Activated CD4-positive, alpha-beta T cell treated with anti-CD3 and anti-CD28 coated beads for 24 hours (primary cell): ENCODE results near the gene ACY1.

Experiments
- DNase-seq, 2 donors: peaks; one replicate each; pipeline ENCODE4 v3.0.0-alpha.2; 2020; ENCODE audit warnings: low read depth in 2 of 2

ACY1 gene

DNA sequence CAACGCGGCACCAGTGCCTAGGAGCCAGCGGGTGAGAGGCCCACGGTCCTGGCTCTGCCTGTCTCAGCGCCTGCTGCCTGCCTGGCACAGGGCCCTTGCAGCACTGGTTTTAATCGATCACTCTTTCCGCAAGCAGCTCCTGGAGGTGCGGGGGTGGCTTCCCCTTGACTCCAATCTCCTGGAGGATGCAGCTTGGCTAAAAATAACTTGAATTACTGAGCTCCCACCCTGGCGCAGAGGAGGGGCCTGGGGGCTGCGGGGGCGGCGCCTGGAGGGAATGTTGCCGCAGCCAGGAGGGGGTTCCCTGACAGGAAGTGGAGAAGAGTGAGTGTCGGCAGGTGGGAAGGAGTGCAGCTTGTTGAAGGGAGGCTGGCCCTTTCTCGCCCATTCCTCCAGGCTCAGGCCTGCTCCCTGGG is 22.2 kb downstream of the ACY1 start:
- no peak for DNase-seq

DNA sequence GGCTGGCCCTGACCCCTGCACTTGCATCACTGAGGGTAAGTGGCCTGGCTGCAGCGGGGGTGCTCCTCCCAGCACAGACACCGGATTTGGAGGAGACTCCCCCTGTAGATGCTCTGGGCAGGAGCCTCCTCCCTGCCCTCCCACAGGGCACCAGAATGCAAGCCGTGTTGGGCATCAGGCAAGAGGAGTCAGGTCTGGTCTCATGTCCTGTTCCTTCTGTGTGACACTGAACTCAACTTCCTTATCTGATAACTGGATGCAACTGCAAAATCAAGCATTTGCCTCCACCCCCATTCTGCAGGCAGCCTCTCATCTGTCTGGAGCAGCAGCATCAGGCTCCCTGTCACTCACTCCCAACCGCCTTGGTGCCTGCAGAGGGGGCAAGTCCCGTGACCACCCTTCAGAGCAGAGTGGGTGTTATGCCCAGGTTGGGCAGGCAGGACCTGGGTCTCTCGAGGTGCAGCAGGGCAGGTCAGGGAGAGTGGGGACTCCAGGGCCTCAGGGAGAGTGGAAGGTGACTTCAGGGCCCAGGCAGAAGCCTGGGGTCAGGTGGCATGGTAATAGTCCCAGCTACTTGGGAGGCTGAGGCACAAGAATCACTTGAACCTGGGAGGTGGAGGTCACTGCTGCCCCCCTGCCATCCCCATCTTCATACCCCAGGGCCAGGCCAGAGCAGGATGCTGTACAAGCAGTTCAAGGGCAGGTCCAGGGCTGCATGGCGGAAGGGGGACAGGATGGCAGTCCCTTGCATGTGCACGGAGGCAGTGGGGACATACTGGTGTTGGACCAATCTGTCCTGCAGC is 22.9 kb downstream of the ACY1 start:
- no peak for DNase-seq

DNA sequence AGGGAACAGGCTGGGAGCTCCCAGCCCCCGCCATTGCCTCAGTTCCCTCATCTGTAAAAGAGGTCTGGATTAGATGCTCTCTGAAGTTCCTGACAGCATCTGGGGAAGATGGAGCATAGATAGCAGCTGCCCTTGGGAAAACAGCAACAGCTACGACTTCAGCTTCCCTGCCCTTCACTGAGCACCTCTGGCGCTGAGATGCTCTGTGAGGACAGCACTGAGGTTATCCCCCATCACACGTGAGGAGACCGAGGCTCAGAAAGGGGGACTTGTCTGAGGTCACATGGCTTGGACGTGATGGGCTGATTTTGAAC is 23.4 kb downstream of the ACY1 start:
- DNase-seq, result no peak

DNA sequence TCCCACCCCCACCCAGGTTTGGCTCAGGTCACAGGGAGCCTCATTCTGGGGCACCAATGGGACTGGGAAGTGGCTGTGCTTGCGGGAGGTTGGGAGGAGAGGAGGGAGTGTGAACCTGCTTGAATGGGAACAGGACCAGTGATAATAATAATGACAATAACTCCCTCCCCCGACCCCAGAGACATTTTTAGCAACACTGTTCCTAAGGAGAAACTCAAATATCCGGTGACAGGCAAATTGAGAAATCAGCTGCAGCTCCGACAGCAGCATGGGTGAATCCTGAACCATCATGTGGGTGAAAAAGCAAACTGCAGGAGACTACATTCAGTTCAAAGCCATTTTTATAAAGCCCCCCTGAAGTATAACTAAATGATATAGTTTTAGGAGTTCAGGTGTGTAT is 24.0 kb downstream of the ACY1 start:
- DNase-seq, result no peak

DNA sequence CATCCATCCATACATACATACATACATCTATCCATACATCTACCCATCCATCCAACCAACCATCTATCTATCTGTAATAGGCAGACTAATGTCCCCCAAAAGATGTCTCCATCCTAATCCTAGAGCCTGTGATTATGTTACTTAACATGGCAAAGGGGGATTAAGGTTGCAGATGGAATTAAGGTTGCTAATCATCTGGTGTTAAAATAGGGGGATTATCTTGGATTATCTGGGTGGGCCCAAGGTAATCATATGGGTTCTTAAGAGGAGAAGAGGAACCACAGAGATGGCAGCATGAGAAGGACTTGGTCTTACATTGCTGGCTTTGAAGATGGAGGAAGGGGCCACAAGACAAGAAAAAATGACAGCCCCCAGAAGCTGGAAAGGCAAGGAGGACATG is 27.1 kb downstream of the ACY1 start:
- no peak for DNase-seq

DNA sequence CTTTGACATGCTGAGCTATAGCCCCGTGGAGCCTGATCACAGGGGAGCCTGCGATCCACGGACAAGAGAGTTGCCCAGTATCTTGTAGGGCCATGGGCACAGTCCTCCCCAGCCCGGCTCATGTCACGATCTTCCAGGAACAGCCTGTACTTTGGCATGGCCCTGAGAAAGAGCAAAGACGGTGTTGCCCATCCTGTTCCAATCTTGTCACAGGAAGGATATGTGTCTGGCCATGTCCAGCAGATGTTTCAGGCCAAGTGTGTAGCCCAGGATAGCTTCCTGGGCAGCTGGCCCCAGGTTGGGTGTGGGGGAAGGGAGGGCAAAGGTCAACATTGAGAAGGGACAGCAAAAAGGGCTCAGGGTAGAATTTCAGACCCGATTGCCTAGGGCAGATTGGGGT is 29.4 kb downstream of the ACY1 start:
- DNase-seq, result no peak

DNA sequence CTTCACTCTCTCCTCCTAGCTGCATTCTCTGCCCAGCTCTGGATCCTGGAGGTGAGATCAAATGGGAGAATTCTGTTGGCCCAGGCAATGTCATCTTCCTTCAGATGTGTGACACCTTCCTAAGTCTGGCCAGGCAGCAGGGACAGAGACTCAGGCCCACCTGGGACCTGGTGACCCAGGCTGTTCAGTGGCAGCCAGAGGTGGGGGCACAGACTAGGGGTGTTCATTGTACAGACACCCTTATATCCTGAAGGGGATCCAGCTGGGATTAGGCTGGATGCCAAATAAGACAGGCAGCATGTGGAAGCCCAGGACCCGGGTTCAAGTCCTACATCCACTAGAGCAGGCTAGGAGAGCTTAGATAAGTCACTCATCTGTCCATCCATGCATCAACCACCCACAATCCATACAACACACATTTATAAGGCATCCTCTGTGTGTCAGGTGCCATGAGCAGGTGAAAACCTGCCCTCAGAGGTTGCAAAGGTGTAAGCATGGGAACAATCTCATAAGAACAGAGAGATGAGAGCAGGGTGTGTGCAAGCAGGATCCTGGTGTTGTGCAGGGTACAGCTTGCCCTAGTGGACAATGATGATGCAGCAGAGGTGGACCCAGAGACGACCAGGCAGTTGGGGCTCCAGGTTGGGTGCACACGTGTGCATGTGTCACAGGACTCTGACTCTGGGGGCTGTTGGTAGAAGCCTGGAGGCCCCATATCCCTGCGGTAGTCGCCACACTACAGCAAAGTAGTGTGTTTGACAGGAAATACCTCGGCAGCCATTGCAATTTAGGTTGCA is 30.7 kb downstream of the ACY1 start:
- no peak for DNase-seq

DNA sequence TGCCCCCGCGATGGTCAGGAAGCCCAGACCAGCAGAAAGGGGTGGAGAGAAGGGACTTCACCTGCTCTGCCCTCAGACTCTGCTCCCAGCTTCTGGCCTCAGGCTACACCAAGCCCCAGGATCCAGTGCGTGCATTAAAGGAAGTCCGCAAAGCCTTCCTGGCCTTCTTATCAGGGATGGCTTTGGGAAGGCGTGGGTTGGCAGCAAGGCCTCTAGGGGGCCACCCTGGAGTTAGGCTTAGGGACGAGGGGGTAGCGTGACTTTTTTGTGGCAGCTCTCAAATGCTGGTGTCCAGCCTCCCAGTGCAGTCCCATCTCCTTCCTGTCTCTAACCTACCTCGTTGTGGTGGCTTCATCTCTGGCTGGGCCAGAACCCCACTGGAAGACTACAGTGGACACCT is 31.3 kb downstream of the ACY1 start:
- no peak for DNase-seq

DNA sequence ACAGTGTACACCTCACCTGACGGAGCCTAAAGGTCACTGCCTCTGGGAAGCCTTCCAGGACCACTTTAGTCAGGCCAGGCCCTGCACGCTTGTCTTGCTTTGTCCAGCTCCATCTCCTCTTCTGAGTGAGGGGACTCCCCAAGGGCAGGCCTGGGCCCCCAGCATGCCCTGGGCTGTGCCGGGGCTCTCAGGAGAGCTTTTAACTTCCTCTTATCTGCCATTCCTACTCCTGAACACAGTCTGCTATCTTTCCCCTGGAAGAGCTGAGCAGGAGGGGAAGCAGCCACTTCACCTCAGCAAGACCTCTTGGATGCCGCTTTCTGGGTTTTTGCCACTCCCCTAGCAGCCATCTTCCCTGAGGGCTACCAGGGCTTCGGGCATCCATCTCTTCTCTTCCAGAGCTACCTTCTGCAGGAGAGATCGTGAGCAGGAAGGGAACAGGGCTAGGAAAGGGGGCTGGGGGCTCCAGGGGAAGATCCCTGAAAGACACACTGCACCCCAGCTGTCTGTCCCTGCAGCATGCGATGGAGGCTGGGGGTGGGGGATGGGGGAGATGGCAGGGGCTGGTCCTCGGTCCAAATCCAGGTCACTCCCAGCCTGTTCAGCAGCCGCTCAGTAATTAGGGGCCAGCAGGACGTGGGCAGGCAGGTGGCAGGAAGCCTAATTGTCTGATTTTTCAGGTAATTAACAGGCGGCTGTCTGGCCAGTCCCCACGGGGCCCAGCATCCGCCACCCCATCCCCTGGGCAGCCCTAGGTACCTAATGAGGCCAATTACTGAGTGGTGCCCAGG is 32.3 kb downstream of the ACY1 start:
- DNase-seq, result no peak

DNA sequence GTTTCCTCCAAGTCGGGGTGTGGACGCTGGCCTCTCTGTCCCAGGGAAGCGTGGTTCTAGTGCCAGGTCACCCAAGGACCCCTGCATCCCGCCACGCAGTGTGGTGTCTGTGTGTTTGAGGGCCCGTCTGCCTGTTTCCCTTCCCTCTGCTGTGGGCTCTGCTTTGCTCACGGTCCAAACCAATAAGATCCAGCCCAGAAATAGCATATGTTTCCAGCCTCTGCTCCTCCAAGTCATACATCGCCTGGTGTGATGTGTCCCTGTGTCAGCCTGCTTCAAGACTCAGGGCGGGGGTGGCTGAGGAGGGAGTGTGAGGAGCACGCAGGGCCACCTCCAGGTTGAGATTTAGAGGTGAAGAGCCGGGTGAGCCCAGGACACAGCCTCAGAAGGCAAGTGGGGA is 34.3 kb downstream of the ACY1 start:
- DNase-seq, result no peak

DNA sequence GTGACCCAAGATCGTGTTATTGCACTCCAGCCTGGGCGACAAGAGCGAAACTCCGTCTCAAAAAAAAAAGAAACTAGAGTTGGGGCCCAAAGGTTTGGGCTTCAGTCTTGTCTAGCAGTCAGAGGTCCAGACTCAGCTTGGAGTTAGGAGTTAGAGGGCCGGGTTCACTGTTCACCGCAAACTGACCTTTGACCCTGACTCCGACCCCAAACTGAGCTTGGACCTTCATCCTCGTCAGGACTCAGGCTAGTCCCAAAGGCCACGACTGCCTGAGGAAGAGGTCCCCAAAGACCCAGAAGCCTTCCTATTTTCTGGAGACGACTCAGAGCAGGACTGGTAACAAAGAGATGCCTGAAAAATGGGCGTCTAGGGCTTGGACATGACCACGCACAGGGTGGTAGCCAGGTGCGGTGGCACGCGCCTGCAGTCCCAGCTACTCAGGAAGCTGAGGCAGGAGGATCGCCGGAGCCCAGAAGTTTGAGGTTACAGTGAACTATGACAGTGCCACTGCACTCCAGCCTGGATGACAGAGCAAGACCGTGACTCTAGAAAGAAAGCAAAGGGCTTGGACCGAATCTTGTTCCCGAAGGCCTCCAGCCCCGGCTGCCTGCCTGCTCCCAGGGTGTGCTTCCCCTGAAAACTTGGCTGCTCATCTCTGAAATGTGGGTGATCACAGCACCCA is 35.1 kb downstream of the ACY1 start:
- no peak for DNase-seq

DNA sequence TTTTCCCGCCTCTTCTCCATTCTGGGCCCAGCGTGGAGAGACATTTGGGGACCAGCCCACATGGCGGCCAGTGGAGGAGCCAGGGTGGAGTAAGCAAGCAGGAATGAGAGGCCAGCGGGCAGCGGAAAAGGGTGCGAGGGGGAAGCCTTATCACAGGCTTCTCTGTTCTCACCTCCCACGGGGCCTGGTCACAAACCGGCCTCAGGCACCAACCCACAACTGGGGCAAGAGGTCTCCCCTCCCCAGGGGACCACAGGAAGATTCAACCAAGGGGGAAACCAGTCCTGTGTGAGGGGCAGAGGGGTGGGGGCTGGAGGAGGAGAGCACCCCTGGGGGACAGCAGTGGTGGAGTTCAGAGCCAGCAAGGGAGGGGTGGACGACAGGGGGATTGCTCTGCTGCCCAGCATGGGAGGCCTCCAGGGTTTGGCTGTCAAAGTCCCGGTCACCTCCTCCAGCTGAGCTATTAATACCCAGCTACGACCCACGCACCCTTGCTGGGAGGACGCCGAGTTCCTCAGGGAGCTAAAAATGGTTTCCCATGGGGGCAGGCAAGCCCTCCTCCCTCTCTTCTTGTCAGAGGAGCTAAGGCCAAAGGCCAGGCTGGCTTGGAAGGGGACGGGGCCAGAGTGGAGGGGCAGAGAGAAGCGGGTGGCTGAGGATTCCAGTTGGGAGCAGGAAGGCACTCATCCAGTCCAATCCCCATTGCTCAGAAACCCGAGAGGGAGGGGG is 36.2 kb downstream of the ACY1 start:
- DNase-seq, result no peak

DNA sequence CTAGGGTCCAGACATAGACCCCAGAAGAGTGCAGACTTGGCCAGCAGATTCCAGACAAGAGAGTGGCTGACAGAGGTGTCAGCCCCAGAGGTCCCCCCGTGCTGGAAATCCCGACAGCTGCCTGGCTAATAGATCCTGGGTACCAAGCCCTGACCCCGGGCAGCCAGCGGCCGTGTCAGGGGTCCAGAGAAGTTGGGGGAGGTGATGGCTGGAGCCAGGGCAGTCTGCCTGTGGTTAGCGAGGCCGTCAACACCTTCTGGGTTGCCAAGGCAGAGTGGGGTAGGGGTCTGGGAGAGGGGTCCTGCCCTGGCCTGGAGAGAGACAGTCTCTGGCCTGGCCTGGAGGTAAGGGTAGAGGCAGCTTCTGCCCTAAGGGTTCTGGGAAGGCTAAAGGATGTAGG is 37.5 kb downstream of the ACY1 start:
- no peak for DNase-seq

DNA sequence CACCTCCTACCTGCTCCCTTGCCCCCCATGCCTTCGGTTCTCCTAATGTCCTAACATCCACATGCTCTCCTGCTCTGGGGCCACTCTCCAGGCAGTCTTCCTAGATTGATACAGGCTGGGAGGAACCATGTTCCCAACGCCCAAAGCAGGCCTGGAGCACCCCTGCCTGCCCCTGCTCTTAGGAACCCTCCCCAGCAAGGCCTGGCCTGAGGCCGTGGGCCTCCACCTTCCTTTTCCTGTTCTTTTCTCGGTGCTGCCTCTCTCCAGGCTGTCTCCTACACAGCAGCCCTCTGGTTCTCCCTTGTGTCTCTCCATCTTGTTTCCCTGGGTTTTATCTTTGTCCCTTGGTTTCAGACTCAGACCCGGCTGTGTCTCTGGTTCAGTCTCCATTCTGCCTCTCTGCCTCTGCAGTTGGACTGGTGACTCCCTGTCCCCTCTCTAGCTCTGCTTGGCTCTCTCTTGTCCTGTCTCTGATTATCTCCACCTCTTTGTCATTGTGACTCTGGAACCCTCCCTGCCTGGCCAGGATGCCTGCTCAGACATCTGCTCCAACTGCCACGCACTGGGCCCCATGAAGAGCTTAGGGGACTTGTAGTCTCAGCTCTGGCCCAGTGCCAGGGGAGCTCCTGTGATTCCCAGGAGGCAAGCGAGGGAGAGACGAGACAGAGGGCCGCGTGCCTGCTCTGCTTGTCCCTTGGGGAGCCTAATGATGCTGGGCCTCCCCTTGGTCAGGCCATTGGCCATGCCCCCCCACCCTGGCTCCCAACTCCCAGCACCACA is 38.3 kb downstream of the ACY1 start:
- no peak for DNase-seq

DNA sequence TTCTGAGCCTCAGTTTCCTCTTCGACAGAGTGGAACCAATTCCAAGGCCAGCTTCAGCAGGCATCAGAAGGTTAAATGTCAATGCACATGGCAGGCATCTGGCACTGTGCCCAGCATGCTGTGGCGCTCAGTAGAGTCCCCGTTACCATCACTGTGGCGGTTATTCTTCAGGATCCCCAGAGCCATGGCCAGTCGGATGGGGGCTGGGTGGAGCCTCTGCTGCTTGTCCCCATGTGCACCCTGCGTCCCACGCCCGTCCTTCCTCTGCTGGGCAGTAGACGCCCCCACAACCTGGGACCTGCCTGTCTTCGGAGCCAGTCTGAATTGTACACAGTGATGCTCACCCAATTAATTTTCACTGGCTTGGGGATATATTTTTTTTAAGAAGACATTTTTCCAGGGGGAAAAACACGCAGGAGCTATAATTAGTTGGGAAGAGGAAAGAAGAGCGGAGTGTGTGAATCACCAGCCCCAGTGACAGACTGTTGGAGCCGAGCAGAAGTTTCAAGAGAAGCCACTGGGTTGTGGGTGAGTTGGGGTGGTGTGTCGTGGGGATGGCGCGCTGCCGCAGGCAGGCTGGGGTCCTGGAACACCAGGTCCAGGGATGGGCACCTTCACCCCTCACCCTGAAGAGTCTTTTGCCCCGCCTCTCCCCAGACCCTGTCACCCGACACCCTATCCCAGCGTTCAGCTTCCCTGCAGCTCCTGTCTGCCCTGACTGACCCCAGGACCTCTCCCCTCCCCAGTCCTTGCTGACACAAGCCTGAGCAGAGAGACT is 39.2 kb downstream of the ACY1 start:
- no peak for DNase-seq

DNA sequence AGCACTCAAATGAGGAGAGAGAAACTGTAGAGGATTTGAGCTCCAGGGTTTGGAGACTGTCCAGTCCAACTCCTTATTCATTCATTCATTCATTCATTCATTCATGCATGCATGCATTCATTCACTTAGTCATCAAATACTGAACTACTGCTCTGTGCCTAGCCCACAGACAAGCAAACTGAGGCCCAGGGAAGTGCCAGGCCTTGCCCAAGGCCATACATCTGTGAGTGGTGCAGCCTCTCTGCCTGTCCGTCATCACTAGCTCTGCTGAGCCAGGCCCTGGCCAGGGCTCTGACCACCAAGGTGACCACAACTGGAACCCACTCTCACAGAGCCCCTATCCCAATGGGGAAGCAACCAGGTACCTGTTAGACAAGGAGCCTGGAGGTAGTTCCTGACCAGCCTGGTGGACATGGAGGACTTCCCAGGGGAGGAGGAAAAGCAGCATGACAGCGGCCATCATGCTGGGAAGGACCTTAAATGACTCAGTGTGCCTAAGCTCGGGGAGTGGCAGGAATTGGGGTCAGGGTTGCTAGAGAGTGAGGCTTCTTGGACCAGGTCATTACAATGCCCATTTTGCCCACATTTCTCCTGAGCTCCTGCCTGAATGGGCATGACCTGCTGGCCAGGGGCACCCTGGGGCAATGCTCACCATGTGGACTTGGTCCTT is 39.9 kb downstream of the ACY1 start:
- DNase-seq, result no peak

DNA sequence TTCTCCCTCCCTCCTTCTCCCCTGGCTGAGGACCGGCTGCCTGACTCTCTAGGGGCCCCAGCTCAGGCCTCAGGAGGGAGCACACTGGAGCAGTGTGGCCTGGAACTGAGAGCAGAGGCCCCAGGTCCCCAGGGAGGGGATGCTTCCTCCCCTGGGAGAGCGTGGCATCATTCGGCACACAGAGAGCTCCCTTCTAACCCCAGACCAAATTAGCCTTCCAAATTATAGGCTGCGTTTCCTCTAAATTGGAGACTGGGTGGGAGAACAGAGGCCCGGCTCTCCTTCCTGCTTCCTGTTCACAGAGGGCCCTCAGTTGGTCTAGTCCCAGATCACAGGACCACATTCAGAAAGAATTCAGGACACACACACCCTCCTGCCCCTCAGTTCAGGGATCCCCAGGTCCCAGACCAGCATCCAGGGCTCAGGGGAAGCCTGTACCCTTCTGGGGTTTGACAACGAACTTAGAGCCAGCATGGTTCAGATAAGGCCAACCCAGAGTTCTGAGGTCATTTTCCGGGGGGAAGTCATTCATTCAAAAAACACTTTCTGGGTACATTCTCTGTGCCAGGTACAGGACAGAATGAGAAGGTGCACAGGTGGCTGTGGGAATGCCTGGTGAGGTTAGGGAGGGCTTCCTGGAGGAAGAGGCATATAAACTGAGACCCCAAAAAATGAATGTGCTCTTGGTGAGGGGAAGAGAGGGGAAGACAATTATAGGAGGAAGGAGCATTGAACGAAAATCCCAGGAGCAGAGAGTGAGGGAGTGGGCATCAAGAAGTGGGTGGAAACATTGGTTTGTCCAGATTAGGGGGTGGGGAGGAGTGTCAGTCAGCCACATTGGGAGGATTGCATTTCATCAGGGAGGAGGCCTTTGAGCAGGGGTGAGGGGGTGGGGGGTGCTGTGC is 40.8 kb downstream of the ACY1 start:
- DNase-seq, result no peak

DNA sequence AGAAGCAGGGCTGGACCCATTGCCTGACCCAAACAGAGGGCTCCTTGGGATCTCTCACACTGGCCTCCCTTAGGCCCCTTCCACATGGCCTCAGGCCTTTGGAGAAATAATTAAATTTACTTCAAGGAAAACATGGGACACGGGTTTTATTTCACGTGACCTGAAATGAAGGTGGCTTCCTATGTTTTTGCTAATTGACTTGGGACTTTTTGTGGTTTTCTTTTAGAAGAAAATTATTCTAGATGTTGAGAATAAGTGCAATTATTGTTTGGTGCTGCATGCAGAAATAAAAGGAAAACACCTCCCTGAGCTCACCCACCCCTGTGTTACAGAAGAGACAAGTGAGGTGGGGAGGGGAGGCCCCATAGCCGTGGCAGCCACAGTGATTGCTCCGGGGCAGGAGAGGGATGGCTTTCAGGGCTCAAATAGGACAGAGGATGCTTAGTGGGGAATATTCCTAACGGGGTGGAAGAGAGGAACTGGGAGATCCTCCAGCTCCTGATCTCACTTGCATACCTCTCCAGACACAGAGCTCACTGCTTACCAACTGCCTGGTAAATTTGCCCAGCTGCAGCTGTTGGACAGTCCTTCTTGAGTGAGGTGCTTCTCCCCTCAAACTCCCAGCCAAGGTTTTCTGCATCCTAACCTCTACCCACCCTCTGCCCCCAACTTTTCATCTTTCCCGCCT is 41.6 kb downstream of the ACY1 start:
- DNase-seq, result no peak
